ENCODE results near the gene CYP39A1. TPM values are rescaled to one million over a fixed set of nuclear protein-coding genes. Genes with fewer than 3 reads are reported as not detected.

CYP39A1 gene
- total RNA-seq, 4 donors from 2014 or later, result 6.3 to 18.3 (median 13.0) TPM

- TF ChIP-seq POLR2A (IDR thresholded peaks at IDR 0.05) (no peak), CTCF (IDR thresholded peaks at IDR 0.05) (no peak)
- Histone ChIP-seq H3K27me3 (no peaks in the 10 kb centered on the region), H3K36me3 (no peaks in the 10 kb centered on the region), H3K27ac (peak overlapping the region in 2 of 3 donors; percentile 26 to 37), H3K4me1 (peaks cover 12 to 19% of the 10 kb centered on the region in 2 donors), H3K4me3 (replicated peaks in 1 of 3) (no peak overlapping the region), H3K9me3 (no peaks in the 10 kb centered on the region)
- 87 to 91% methylated on average over 7 of the region's 7 CpGs for WGBS, 2 donors
- DNase-seq, result no peak
- intact Hi-C loops (cut with DNase I), result no loop called here
Measured at GRCh38 chr6:46511320-46511719, 141.3 kb downstream of the CYP39A1 start.

GRCh38 chr6:46510651-46511050, 142.0 kb downstream of the CYP39A1 start:
- intact Hi-C loops (cut with DNase I), result no loop called here
- Histone ChIP-seq H3K9me3 (no peaks in the 10 kb centered on the region), H3K27ac (peak overlapping the region in 1 of 3 donors; percentile 37), H3K4me1 (peaks cover 12 to 19% of the 10 kb centered on the region in 2 donors), H3K4me3 (replicated peaks in 1 of 3) (no peak overlapping the region), H3K27me3 (no peaks in the 10 kb centered on the region), H3K36me3 (no peaks in the 10 kb centered on the region)
- peak; percentile 5 to 24 for DNase-seq
- TF ChIP-seq POLR2A (IDR thresholded peaks at IDR 0.05) (no peak), CTCF (IDR thresholded peaks at IDR 0.05) (no peak)

GRCh38 chr6:46509981-46510510, 142.6 kb downstream of the CYP39A1 start:
- intact Hi-C loops (cut with DNase I), result no loop called here
- no peaks in the 10 kb centered on the region for H3K9me3 ChIP-seq
- DNase-seq, result no peak
- H3K4me1 ChIP-seq, result peaks cover 12 to 19% of the 10 kb centered on the region in 2 donors
- H3K4me3 ChIP-seq (replicated peaks in 1 of 3), result no peak overlapping the region
- no peaks in the 10 kb centered on the region for H3K36me3 ChIP-seq
- no peak for TF ChIP-seq CTCF (IDR thresholded peaks at IDR 0.05)
- no peaks in the 10 kb centered on the region for H3K27me3 ChIP-seq
- 83 to 88% methylated on average over 4 of the region's 4 CpGs for WGBS, 2 donors
- peak overlapping the region in 2 of 3 donors; percentile 6 to 37 for H3K27ac ChIP-seq

DNA sequence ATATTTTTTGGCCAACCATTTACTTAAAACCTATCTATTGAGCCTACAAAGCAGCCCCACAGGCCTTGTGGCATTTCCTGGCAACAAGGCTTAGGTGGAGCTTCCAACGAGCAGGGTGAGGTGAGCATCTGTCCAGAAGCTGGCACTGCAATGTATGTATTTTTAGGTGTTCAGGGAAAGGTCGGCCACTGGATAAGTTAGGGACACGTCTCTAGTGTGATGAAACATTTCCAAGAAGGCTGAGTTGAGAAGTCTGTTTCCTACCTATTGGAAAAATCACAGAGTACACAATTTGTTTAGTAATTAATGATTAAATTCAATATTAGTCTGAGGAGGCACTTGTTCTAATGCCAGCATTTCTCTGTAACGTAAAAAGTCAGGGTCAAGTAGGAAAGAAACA, 143.6 kb downstream of the CYP39A1 start:
- Histone ChIP-seq H3K4me3 (replicated peaks in 1 of 3) (no peak overlapping the region), H3K27me3 (no peaks in the 10 kb centered on the region), H3K36me3 (no peaks in the 10 kb centered on the region), H3K9me3 (no peaks in the 10 kb centered on the region), H3K4me1 (peaks cover 11 to 19% of the 10 kb centered on the region in 2 donors), H3K27ac (no peak overlapping the region)
- 74 to 80% methylated on average over 4 of the region's 4 CpGs for WGBS, 2 donors
- intact Hi-C loops (cut with DNase I), result no loop called here
- no peak for DNase-seq
- TF ChIP-seq CTCF (IDR thresholded peaks at IDR 0.05), result no peak

- DNase-seq, result no peak
- Histone ChIP-seq H3K4me3 (replicated peaks in 1 of 3) (no peak overlapping the region), H3K9me3 (no peaks in the 10 kb centered on the region), H3K27me3 (no peaks in the 10 kb centered on the region), H3K4me1 (peaks cover 7 to 13% of the 10 kb centered on the region in 2 donors), H3K27ac (no peak overlapping the region), H3K36me3 (no peaks in the 10 kb centered on the region)
- TF ChIP-seq POLR2A (IDR thresholded peaks at IDR 0.05) (no peak), CTCF (IDR thresholded peaks at IDR 0.05) (no peak)
- intact Hi-C loops (cut with DNase I), result no loop called here
Measured at GRCh38 chr6:46507426-46507825, 145.2 kb downstream of the CYP39A1 start.
